HEK293 (cell line): ENCODE results near the gene F11.

ENCODE experiments used
- CTCF ChIA-PET: fragments of 350-600 bp; formaldehyde crosslinking; extraction: SDS; loops from one replicate; lab custom pipeline; 2021; ENCODE audit warnings: antibody characterized with exemption; lab: Yijun Ruan, JAX
- POLR2A ChIA-PET: fragments of 300-600 bp; formaldehyde crosslinking; extraction: SDS; loops from one replicate; lab custom pipeline; 2020; ENCODE audit warnings: antibody characterized with exemption, inconsistent platforms; lab: Yijun Ruan, JAX
- H3K27ac ChIP-seq: fragments of 200-500 bp; sonication (Bioruptor generic); 2 replicates; pipeline ENCODE4 v1.5.1; 2014; ENCODE audit warnings: low read depth, low read length, control low read depth, inconsistent platforms; ENCODE audit errors: extremely low read depth
- H3K36me3 ChIP-seq, 2 experiments: fragments of 200-500 bp in 1 of 2; sonication (Bioruptor generic) in 1 of 2; 1 replicate in 1 of 2; 2 replicates in 1 of 2; pipeline ENCODE4 v1.5.1; 2014 to 2017; ENCODE audit warnings: inconsistent platforms in 2 of 2, low read length in 2 of 2; ENCODE audit not compliant: control insufficient read depth in 2 of 2, insufficient read depth in 1 of 2
- H3K4me1 ChIP-seq: fragments of 200-500 bp; sonication (Bioruptor generic); 2 replicates; pipeline ENCODE4 v1.5.1; 2014; ENCODE audit warnings: mild to moderate bottlenecking, low read length, inconsistent platforms; ENCODE audit not compliant: control insufficient read depth, insufficient read depth
- H3K4me3 ChIP-seq: 2 replicates; pipeline ENCODE4 v1.5.1; 2011; ENCODE audit warnings: low read depth, mild to moderate bottlenecking, control low read depth, low read length, moderate library complexity
- H3K9me3 ChIP-seq: fragments of 200-500 bp; sonication (Bioruptor generic); 2 replicates; pipeline ENCODE4 v1.5.1; 2014; ENCODE audit warnings: low read depth, low read length, inconsistent platforms; ENCODE audit not compliant: control insufficient read depth, insufficient read depth
- GFI1B ChIP-seq: fragments of 450-650 bp; formaldehyde crosslinking; IDR thresholded peaks from 2 replicates; pipeline ENCODE4 v1.5.1; 2016; ENCODE audit warnings: missing biosample characterization, missing genetic modification characterization
- KLF8 ChIP-seq: fragments of 450-650 bp; formaldehyde crosslinking; IDR thresholded peaks from 2 replicates; pipeline ENCODE4 v1.5.1; 2016; ENCODE audit warnings: missing biosample characterization, missing genetic modification characterization
- OSR2 ChIP-seq: fragments of 450-650 bp; formaldehyde crosslinking; IDR thresholded peaks from 2 replicates; pipeline ENCODE4 v1.5.1; 2016; ENCODE audit warnings: missing biosample characterization, missing genetic modification characterization
- SALL2 ChIP-seq: fragments of 450-650 bp; formaldehyde crosslinking; IDR thresholded peaks from 2 replicates; pipeline ENCODE4 v1.5.0; 2017; ENCODE audit warnings: missing biosample characterization, mild to moderate bottlenecking, missing genetic modification characterization, borderline replicate concordance
- TCF7L2 ChIP-seq: IDR thresholded peaks from 2 replicates; pipeline ENCODE4 v1.6.1; 2011; ENCODE audit warnings: low read depth, mild to moderate bottlenecking, inconsistent platforms, low read length, moderate library complexity, borderline replicate concordance
- YY2 ChIP-seq: fragments of 450-650 bp; formaldehyde crosslinking; IDR thresholded peaks from 2 replicates; pipeline ENCODE4 v1.5.1; 2016; ENCODE audit warnings: missing biosample characterization, missing genetic modification characterization
- ZBTB8A ChIP-seq: fragments of 450-650 bp; formaldehyde crosslinking; IDR thresholded peaks from 2 replicates; pipeline ENCODE4 v1.5.1; 2016; ENCODE audit warnings: missing biosample characterization, missing genetic modification characterization
- ZFP3 ChIP-seq: fragments of 450-650 bp; formaldehyde crosslinking; IDR thresholded peaks from 2 replicates; pipeline ENCODE4 v1.5.1; 2016; ENCODE audit warnings: low read depth, missing biosample characterization, missing genetic modification characterization
- ZNF112 ChIP-seq: fragments of 450-650 bp; formaldehyde crosslinking; IDR thresholded peaks from 2 replicates; pipeline ENCODE4 v1.5.0; 2017; ENCODE audit warnings: missing biosample characterization, missing genetic modification characterization
- ZNF146 ChIP-seq: fragments of 450-650 bp; formaldehyde crosslinking; IDR thresholded peaks from 2 replicates; pipeline ENCODE4 v1.5.1; 2016; ENCODE audit warnings: missing biosample characterization, missing genetic modification characterization
- ZNF19 ChIP-seq: fragments of 450-650 bp; formaldehyde crosslinking; IDR thresholded peaks from 2 replicates; pipeline ENCODE4; 2016; ENCODE audit warnings: missing biosample characterization, missing genetic modification characterization, low read depth
- ZNF23 ChIP-seq: fragments of 450-650 bp; formaldehyde crosslinking; IDR thresholded peaks from 2 replicates; pipeline ENCODE4 v1.5.1; 2016; ENCODE audit warnings: missing biosample characterization, missing genetic modification characterization, borderline replicate concordance
- ZNF302 ChIP-seq: fragments of 450-650 bp; formaldehyde crosslinking; IDR thresholded peaks from 2 replicates; pipeline ENCODE4 v1.5.1; 2016; ENCODE audit warnings: missing biosample characterization, missing genetic modification characterization, low read depth
- ZNF311 ChIP-seq: fragments of 450-650 bp; formaldehyde crosslinking; IDR thresholded peaks from 2 replicates; pipeline ENCODE4 v1.5.1; 2017; ENCODE audit warnings: missing biosample characterization, missing genetic modification characterization, borderline replicate concordance
- ZNF391 ChIP-seq: fragments of 450-650 bp; formaldehyde crosslinking; IDR thresholded peaks from 2 replicates; pipeline ENCODE4 v1.5.1; 2016; ENCODE audit warnings: low read depth, missing biosample characterization, missing genetic modification characterization, borderline replicate concordance
- ZNF416 ChIP-seq: fragments of 450-650 bp; formaldehyde crosslinking; IDR thresholded peaks from 2 replicates; pipeline ENCODE4 v1.5.1; 2016; ENCODE audit warnings: missing biosample characterization, missing genetic modification characterization
- ZNF548 ChIP-seq: fragments of 450-650 bp; formaldehyde crosslinking; IDR thresholded peaks from 2 replicates; pipeline ENCODE4 v1.5.1; 2016; ENCODE audit warnings: missing biosample characterization, missing genetic modification characterization
- ZNF596 ChIP-seq: fragments of 450-650 bp; IDR thresholded peaks from 2 replicates; pipeline ENCODE4 v1.5.0; 2018; ENCODE audit warnings: missing biosample characterization, mild to moderate bottlenecking, missing genetic modification characterization, moderate library complexity
- ZNF624 ChIP-seq: fragments of 450-650 bp; formaldehyde crosslinking; IDR thresholded peaks from 2 replicates; pipeline ENCODE4 v1.5.1; 2017; ENCODE audit warnings: missing biosample characterization, missing genetic modification characterization
- ZNF664 ChIP-seq: fragments of 450-650 bp; formaldehyde crosslinking; IDR thresholded peaks from 2 replicates; pipeline ENCODE4 v1.5.1; 2016; ENCODE audit warnings: missing biosample characterization, missing genetic modification characterization
- ZNF747 ChIP-seq: fragments of 450-650 bp; formaldehyde crosslinking; IDR thresholded peaks from 2 replicates; pipeline ENCODE4 v1.5.1; 2016; ENCODE audit warnings: missing biosample characterization, missing genetic modification characterization
- ZNF768 ChIP-seq: fragments of 450-650 bp; formaldehyde crosslinking; IDR thresholded peaks from 2 replicates; pipeline ENCODE4 v1.5.1; 2018; ENCODE audit warnings: missing biosample characterization, mild to moderate bottlenecking, missing genetic modification characterization
- ZNF776 ChIP-seq: fragments of 450-650 bp; formaldehyde crosslinking; IDR thresholded peaks from 2 replicates; pipeline ENCODE4 v1.5.0; 2017; ENCODE audit warnings: missing biosample characterization, missing genetic modification characterization, borderline replicate concordance
- ZSCAN16 ChIP-seq: fragments of 450-650 bp; formaldehyde crosslinking; IDR thresholded peaks from 2 replicates; pipeline ENCODE4 v1.5.1; 2016; ENCODE audit warnings: missing biosample characterization, missing genetic modification characterization
- ZSCAN23 ChIP-seq: fragments of 450-650 bp; formaldehyde crosslinking; IDR thresholded peaks from 2 replicates; pipeline ENCODE4 v1.5.1; 2016; ENCODE audit warnings: missing biosample characterization, missing genetic modification characterization
- ZSCAN30 ChIP-seq: fragments of 450-650 bp; IDR thresholded peaks from 2 replicates; pipeline ENCODE4 v1.5.1; 2018; ENCODE audit warnings: missing biosample characterization, mild to moderate bottlenecking, missing genetic modification characterization, moderate library complexity
- TF ChIP-seq, protein P1 (sequence below): fragments of 450-650 bp; formaldehyde crosslinking; IDR thresholded peaks from 2 replicates; pipeline ENCODE4 v1.5.1; 2016; ENCODE audit warnings: missing biosample characterization, missing genetic modification characterization
- TF ChIP-seq, protein P2 (sequence below): fragments of 450-650 bp; formaldehyde crosslinking; IDR thresholded peaks from 2 replicates; pipeline ENCODE4 v1.5.1; 2016; ENCODE audit warnings: missing biosample characterization, missing genetic modification characterization
- TF ChIP-seq, protein P3 (sequence below): fragments of 450-650 bp; formaldehyde crosslinking; IDR thresholded peaks from 2 replicates; pipeline ENCODE4 v1.5.1; 2016; ENCODE audit warnings: missing biosample characterization, missing genetic modification characterization, low read depth
- TF ChIP-seq, protein P4 (sequence below): fragments of 450-650 bp; formaldehyde crosslinking; IDR thresholded peaks from 2 replicates; pipeline ENCODE4 v1.5.1; 2017; ENCODE audit warnings: missing biosample characterization, missing genetic modification characterization

Gene F11

DNA sequence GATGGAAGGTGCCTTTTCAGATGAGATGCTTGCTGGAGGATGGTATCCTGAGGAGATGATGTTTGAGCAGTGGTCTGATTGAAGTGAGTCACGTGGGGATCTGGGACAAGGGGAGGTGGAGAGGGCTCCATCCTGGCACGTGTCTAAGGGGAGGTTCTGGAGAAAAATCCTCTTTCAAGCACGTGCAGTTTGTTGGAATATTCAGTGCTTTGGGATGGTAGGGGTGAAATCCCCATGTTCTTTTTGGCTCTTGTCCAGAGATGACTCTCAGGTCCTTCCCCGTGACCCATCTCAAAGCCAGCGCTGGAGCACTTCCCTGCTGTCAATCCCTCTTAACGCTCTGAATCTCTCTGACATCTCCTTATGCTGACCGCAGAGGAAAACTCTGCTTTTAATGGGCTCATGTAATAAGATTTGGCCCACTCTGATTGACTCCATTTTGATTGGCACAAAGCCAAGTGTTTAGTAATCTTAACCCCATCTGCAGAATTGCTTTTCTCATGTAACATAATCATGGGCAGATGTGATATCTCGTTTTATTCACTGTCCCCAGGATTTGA is 49.4 kb upstream of the F11 start:
- CTCF ChIA-PET = interaction anchor here (0.6 kb wide), 1 partner anchor 1212 kb away, joined by 3 read pairs; no protein-coding TSS in a partner anchor
- no peaks in the 10 kb centered on the region for H3K9me3 ChIP-seq
- peaks cover 0 to 2% of the 10 kb centered on the region in 2 experiments; a peak in 1 of 3 replicates for H3K36me3 ChIP-seq
- H3K27ac ChIP-seq = no peak overlapping the region
- peaks cover 10% of the 10 kb centered on the region for H3K4me1 ChIP-seq
- POLR2A ChIA-PET = no interaction called here
- no peak overlapping the region for H3K4me3 ChIP-seq
- TF ChIP-seq YY2 (tag by site-specific recombination) (no peak), ZNF146 (tag by site-specific recombination) (no peak), ZNF302 (tag by site-specific recombination) (no peak), ZNF664 (tag by site-specific recombination) (no peak), ZNF776 (tag by site-specific recombination) (peak; percentile 82; the same call in 1 of the 2 replicates), ZNF19 (tag by site-specific recombination) (no peak), ZFP3 (tag by site-specific recombination) (no peak), ZNF112 (tag by site-specific recombination) (peak; percentile 81), ZNF596 (no peak), ZNF747 (no peak), TCF7L2 (no peak), ZSCAN16 (no peak), ZNF311 (tag by site-specific recombination) (no peak), ZSCAN30 (peak; percentile 49; the same call in 1 of the 2 replicates), ZBTB8A (tag by site-specific recombination) (0 out of 2 replicates have a peak, but pooled peaks have one; percentile 18), SALL2 (tag by site-specific recombination) (no peak), GFI1B (tag by site-specific recombination) (peak; percentile 76), ZNF416 (tag by site-specific recombination) (no peak), KLF8 (tag by site-specific recombination) (0 out of 2 replicates have a peak, but pooled peaks have one; percentile 28), ZNF391 (tag by site-specific recombination) (no peak), ZNF624 (tag by site-specific recombination) (no peak), ZSCAN23 (no peak), OSR2 (tag by site-specific recombination) (peak; percentile 43; the same call in 1 of the 2 replicates), ZNF768 (tag by site-specific recombination) (no peak), ZNF548 (tag by site-specific recombination) (no peak), ZNF23 (tag by site-specific recombination) (no peak)
- TF ChIP-seq, protein P1, sequence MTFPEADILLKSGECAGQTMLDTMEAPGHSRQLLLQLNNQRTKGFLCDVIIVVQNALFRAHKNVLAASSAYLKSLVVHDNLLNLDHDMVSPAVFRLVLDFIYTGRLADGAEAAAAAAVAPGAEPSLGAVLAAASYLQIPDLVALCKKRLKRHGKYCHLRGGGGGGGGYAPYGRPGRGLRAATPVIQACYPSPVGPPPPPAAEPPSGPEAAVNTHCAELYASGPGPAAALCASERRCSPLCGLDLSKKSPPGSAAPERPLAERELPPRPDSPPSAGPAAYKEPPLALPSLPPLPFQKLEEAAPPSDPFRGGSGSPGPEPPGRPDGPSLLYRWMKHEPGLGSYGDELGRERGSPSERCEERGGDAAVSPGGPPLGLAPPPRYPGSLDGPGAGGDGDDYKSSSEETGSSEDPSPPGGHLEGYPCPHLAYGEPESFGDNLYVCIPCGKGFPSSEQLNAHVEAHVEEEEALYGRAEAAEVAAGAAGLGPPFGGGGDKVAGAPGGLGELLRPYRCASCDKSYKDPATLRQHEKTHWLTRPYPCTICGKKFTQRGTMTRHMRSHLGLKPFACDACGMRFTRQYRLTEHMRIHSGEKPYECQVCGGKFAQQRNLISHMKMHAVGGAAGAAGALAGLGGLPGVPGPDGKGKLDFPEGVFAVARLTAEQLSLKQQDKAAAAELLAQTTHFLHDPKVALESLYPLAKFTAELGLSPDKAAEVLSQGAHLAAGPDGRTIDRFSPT (tag by site-specific recombination) = peak; percentile 43; the same call in 1 of the 2 replicates
- TF ChIP-seq, protein P2, sequence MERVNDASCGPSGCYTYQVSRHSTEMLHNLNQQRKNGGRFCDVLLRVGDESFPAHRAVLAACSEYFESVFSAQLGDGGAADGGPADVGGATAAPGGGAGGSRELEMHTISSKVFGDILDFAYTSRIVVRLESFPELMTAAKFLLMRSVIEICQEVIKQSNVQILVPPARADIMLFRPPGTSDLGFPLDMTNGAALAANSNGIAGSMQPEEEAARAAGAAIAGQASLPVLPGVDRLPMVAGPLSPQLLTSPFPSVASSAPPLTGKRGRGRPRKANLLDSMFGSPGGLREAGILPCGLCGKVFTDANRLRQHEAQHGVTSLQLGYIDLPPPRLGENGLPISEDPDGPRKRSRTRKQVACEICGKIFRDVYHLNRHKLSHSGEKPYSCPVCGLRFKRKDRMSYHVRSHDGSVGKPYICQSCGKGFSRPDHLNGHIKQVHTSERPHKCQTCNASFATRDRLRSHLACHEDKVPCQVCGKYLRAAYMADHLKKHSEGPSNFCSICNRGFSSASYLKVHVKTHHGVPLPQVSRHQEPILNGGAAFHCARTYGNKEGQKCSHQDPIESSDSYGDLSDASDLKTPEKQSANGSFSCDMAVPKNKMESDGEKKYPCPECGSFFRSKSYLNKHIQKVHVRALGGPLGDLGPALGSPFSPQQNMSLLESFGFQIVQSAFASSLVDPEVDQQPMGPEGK (tag by site-specific recombination) = peak; percentile 45
- TF ChIP-seq, protein P3, sequence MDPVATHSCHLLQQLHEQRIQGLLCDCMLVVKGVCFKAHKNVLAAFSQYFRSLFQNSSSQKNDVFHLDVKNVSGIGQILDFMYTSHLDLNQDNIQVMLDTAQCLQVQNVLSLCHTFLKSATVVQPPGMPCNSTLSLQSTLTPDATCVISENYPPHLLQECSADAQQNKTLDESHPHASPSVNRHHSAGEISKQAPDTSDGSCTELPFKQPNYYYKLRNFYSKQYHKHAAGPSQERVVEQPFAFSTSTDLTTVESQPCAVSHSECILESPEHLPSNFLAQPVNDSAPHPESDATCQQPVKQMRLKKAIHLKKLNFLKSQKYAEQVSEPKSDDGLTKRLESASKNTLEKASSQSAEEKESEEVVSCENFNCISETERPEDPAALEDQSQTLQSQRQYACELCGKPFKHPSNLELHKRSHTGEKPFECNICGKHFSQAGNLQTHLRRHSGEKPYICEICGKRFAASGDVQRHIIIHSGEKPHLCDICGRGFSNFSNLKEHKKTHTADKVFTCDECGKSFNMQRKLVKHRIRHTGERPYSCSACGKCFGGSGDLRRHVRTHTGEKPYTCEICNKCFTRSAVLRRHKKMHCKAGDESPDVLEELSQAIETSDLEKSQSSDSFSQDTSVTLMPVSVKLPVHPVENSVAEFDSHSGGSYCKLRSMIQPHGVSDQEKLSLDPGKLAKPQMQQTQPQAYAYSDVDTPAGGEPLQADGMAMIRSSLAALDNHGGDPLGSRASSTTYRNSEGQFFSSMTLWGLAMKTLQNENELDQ (tag by site-specific recombination) = no peak
- TF ChIP-seq, protein P4, sequence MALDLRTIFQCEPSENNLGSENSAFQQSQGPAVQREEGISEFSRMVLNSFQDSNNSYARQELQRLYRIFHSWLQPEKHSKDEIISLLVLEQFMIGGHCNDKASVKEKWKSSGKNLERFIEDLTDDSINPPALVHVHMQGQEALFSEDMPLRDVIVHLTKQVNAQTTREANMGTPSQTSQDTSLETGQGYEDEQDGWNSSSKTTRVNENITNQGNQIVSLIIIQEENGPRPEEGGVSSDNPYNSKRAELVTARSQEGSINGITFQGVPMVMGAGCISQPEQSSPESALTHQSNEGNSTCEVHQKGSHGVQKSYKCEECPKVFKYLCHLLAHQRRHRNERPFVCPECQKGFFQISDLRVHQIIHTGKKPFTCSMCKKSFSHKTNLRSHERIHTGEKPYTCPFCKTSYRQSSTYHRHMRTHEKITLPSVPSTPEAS (tag by site-specific recombination) = no peak
